SJSA1 (cell line): ENCODE measurements around the gene COMMD7. TPM values are rescaled to one million over a fixed set of nuclear protein-coding genes. Genes with fewer than 3 reads are reported as not detected.

Source experiments
- DNase-seq, 2 experiments: peaks; one replicate each; pipeline ENCODE4 v3.0.0-alpha.2; 2015 to 2020; ENCODE audit warnings: low spot score in 2 of 2, low read depth in 1 of 2
- H3K27ac ChIP-seq: fragments of 250-450 bp; sonication (Bioruptor Pico); 2 replicates; pipeline ENCODE4 v1.5.1; 2020; ENCODE audit warnings: mild to moderate bottlenecking, moderate library complexity
- H3K27me3 ChIP-seq: fragments of 250-450 bp; sonication (Bioruptor Pico); replicated peaks from 2 replicates; pipeline ENCODE4 v1.5.1; 2020; ENCODE audit warnings: mild to moderate bottlenecking, moderate library complexity
- H3K36me3 ChIP-seq: fragments of 250-450 bp; sonication (Bioruptor Pico); 2 replicates; pipeline ENCODE4 v1.5.1; 2020; ENCODE audit warnings: mild to moderate bottlenecking
- H3K4me1 ChIP-seq: fragments of 250-450 bp; sonication (Bioruptor Pico); replicated peaks from 2 replicates; pipeline ENCODE4 v1.6.1; 2021; ENCODE audit warnings: mild to moderate bottlenecking
- H3K4me3 ChIP-seq: fragments of 250-450 bp; sonication (Bioruptor Pico); 2 replicates; pipeline ENCODE4 v1.5.1; 2020; ENCODE audit warnings: mild to moderate bottlenecking
- H3K9me3 ChIP-seq: fragments of 250-450 bp; sonication (Bioruptor Pico); replicated peaks from 2 replicates; pipeline ENCODE4 v1.5.1; 2020; ENCODE audit warnings: mild to moderate bottlenecking
- total RNA-seq: library from RNA; depleted of rRNA; stranded (reverse); fragments of >200 nt; shearing (Covaris generic); gene quantifications from 2 replicates; pipeline ENCODE4 v1.2.3, GENCODE V29; 2014; rRNA removed

Gene COMMD7
- total RNA-seq, 1 experiment from 2014 or later: 53.3 TPM

GRCh38 chr20:32667027-32667426, 76.2 kb downstream of the COMMD7 start:
- DNase-seq: no peak
- no peaks in the 10 kb centered on the region for H3K36me3 ChIP-seq
- H3K27me3 ChIP-seq: no peaks in the 10 kb centered on the region
- H3K27ac ChIP-seq: no peak overlapping the region
- H3K4me3 ChIP-seq: no peak overlapping the region
- no peaks in the 10 kb centered on the region for H3K9me3 ChIP-seq
- no peaks in the 10 kb centered on the region for H3K4me1 ChIP-seq

- Histone ChIP-seq H3K9me3 (no peaks in the 10 kb centered on the region), H3K27ac (no peak overlapping the region), H3K4me3 (no peak overlapping the region), H3K4me1 (no peaks in the 10 kb centered on the region), H3K27me3 (no peaks in the 10 kb centered on the region), H3K36me3 (no peaks in the 10 kb centered on the region)
- DNase-seq: no peak
Observed at GRCh38 chr20:32664678-32665159, 78.5 kb downstream of the COMMD7 start.

GRCh38 chr20:32664012-32664677, 79.1 kb downstream of the COMMD7 start:
- no peaks in the 10 kb centered on the region for H3K9me3 ChIP-seq
- no peaks in the 10 kb centered on the region for H3K36me3 ChIP-seq
- no peak for DNase-seq

GRCh38 chr20:32663335-32664011, 79.8 kb downstream of the COMMD7 start:
- Histone ChIP-seq H3K27ac (no peak overlapping the region), H3K27me3 (no peaks in the 10 kb centered on the region), H3K9me3 (no peaks in the 10 kb centered on the region), H3K36me3 (no peaks in the 10 kb centered on the region), H3K4me3 (no peak overlapping the region), H3K4me1 (no peaks in the 10 kb centered on the region)
- no peak for DNase-seq

More at GRCh38 chr20:32664012-32664677, 79.1 kb downstream of the COMMD7 start:
- Histone ChIP-seq H3K4me1 (no peaks in the 10 kb centered on the region), H3K27ac (no peak overlapping the region), H3K4me3 (no peak overlapping the region), H3K27me3 (no peaks in the 10 kb centered on the region)

DNA sequence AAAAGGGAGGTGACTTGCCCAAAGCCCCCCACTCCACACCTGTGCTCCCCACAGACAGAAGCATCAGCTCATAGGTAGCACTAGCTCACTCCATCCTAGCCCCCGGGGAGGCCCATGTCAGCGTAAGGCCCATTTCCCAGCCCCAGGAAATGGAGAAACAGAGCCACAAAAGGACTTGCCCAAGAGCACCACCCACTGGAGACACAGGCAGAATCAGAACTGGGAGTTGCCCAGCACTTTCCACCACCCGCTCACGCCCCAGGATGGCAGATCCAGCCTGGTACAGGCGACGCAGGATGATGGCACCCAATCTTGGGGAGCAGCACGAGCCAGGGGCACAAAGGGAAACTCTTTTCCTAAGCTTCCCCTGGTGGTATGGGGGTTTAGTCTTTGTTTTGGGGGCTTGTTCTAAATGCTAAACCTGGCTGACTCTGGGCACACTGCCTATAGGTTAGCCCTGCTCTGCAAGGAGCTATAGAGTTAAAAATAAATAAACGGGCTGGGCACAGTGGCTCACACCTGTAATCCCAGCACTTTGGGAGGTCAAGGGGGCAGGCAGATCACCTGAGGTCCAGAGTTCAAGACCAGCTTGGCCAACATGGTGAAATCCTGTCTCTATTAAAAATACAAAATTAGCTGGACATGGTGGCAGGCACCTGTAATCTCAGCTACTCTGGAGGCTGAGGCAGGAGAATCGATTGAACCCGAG, 81.3 kb downstream of the COMMD7 start:
- Histone ChIP-seq H3K4me1 (no peaks in the 10 kb centered on the region), H3K36me3 (no peaks in the 10 kb centered on the region), H3K4me3 (no peak overlapping the region), H3K27me3 (no peaks in the 10 kb centered on the region), H3K9me3 (no peaks in the 10 kb centered on the region), H3K27ac (no peak overlapping the region)
- DNase-seq: no peak

GRCh38 chr20:32660661-32661060, 82.6 kb downstream of the COMMD7 start:
- Histone ChIP-seq H3K4me3 (no peak overlapping the region), H3K27ac (no peak overlapping the region), H3K27me3 (no peaks in the 10 kb centered on the region), H3K4me1 (no peaks in the 10 kb centered on the region), H3K9me3 (no peaks in the 10 kb centered on the region), H3K36me3 (no peaks in the 10 kb centered on the region)
- no peak for DNase-seq

GRCh38 chr20:32656827-32657226, 86.4 kb downstream of the COMMD7 start:
- Histone ChIP-seq H3K27ac (no peak overlapping the region), H3K4me1 (peaks cover 6% of the 10 kb centered on the region)
- DNase-seq: no peak

GRCh38 chr20:32655903-32656512, 87.3 kb downstream of the COMMD7 start:
- Histone ChIP-seq H3K4me3 (no peak overlapping the region), H3K9me3 (no peaks in the 10 kb centered on the region), H3K27me3 (no peaks in the 10 kb centered on the region), H3K4me1 (peaks cover 6% of the 10 kb centered on the region), H3K36me3 (no peaks in the 10 kb centered on the region), H3K27ac (no peak overlapping the region)
- no peak for DNase-seq

More at GRCh38 chr20:32656827-32657226, 86.4 kb downstream of the COMMD7 start:
- Histone ChIP-seq H3K36me3 (no peaks in the 10 kb centered on the region), H3K4me3 (no peak overlapping the region), H3K27me3 (no peaks in the 10 kb centered on the region), H3K9me3 (no peaks in the 10 kb centered on the region)

DNA sequence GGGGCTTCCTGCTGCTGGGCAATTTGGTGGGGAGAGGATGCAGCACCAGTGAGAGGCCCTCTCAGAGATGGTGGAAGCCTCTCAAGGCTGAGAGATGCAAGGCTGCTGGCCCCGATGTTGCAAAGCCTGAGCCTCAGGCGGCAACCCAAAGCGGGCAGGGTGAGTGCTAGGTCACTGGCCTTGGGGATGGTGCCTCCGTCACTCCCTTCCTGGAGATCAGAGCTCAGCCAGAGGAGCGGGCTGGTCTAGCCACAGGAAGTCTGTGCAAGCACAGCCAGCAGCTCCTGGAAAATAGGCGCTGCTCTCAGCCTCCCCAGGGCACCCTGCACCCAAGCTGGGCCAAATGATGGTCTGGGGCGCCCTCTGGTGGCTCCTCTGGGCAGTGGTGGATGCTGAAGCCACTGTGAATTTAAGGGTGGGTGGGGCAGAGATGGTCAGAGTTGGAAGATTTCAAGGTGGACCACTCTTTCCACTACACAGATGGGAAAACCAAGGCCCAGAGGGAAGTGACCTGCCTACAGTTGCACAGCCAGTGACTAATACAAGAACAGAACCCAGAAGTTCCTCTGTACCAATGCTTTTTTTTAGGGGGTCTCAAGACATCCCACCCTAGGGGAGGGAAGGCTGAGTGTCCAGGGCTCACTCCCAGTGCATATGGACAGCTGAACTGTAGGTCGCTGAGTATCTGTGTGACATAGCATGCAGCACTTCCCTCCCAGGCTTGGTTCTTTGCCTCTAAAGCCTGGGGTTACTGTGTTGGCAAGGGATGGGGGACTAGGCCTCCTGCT, 90.3 kb downstream of the COMMD7 start:
- Histone ChIP-seq H3K9me3 (no peaks in the 10 kb centered on the region), H3K27ac (no peak overlapping the region)

More for the DNA sequence above, 90.3 kb downstream of the COMMD7 start:
- H3K4me3 ChIP-seq: no peak overlapping the region
- DNase-seq: peak; percentile 88
- peaks cover 18% of the 10 kb centered on the region for H3K4me1 ChIP-seq
- no peaks in the 10 kb centered on the region for H3K36me3 ChIP-seq
- H3K27me3 ChIP-seq: no peaks in the 10 kb centered on the region

Other genes with a start within 250 kb of the COMMD7 start
- gene NOL4L, start 158.1 kb downstream of the COMMD7 start, total RNA-seq: 11.4 and 13.4 TPM in 2 replicates
- not detected in 2 replicates for gene C20orf203, start 69.5 kb downstream of the COMMD7 start, total RNA-seq
- gene DNMT3B, start 18.9 kb upstream of the COMMD7 start, total RNA-seq: 2.6 and 5.6 TPM in 2 replicates
- gene MAPRE1, start 76.5 kb upstream of the COMMD7 start, total RNA-seq: 250 and 275 TPM in 2 replicates
- 0.06 and 0.08 TPM in 2 replicates for gene EFCAB8, start 115.5 kb upstream of the COMMD7 start, total RNA-seq